ENCODE data around the gene OGN.

DNA sequence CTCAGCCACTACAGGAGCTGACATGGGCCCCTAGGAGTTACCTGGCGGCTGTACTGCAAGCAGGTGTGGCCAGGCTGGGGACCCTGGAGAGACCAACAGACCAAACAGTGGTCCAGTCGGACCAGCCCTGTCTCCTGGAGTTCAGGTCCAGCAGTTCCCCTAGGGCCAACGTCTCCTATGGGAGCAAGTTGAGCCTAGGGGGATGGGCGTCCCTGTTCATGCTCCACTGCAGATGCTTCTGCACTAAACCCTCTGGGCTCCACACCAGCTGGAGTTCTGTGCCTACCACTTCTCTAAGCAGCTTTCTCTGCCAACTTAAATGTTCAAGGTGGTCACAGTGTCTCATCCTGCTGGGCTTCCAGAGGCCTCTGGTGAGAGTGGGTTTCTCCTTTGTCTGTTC lies 40.5 kb upstream of the OGN start:
- TF ChIP-seq, protein P1, sequence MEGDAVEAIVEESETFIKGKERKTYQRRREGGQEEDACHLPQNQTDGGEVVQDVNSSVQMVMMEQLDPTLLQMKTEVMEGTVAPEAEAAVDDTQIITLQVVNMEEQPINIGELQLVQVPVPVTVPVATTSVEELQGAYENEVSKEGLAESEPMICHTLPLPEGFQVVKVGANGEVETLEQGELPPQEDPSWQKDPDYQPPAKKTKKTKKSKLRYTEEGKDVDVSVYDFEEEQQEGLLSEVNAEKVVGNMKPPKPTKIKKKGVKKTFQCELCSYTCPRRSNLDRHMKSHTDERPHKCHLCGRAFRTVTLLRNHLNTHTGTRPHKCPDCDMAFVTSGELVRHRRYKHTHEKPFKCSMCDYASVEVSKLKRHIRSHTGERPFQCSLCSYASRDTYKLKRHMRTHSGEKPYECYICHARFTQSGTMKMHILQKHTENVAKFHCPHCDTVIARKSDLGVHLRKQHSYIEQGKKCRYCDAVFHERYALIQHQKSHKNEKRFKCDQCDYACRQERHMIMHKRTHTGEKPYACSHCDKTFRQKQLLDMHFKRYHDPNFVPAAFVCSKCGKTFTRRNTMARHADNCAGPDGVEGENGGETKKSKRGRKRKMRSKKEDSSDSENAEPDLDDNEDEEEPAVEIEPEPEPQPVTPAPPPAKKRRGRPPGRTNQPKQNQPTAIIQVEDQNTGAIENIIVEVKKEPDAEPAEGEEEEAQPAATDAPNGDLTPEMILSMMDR (IDR thresholded peaks at IDR 0.05), result no peak
- TF ChIP-seq POLR2A (IDR thresholded peaks at IDR 0.05) (no peak), POLR2AphosphoS5 (IDR thresholded peaks at IDR 0.05) (no peak)

Measured in transverse colon (tissue), 4 donors.